MCF 10A (cell line): Measurements from ENCODE around the gene ALDH1A2. TPM values are rescaled to one million over a fixed set of nuclear protein-coding genes. Genes with fewer than 3 reads are reported as not detected.

Experiments
- BruUV-seq: library from RNA; stranded (reverse); fragments of 400-500 nt; replicated peaks from 2 replicates; lab custom pipeline; 2021; lab: Mats Ljungman, UMichigan
- CTCF ChIA-PET: fragments of 300-600 bp; sonication (Branson Sonifier 250); formaldehyde crosslinking; extraction: SDS; loops from one replicate; lab custom pipeline; 2021; ENCODE audit warnings: antibody characterized with exemption, inconsistent platforms; lab: Yijun Ruan, JAX
- POLR2A ChIA-PET: fragments of 300-600, 350-650 bp; sonication (Branson Sonifier 250); formaldehyde crosslinking; extraction: SDS; loops from one replicate; lab custom pipeline; 2020; ENCODE audit warnings: antibody characterized with exemption, inconsistent platforms; lab: Yijun Ruan, JAX
- DNase-seq: peaks from one replicate; pipeline ENCODE4 v3.0.0-alpha.2; 2018; ENCODE audit not compliant: unreplicated experiment
- H3K27ac Mint-ChIP-seq: one replicate; pipeline ENCODE4 v1.8.0; 2022; ENCODE audit warnings: mild to moderate bottlenecking, low read depth, mixed read lengths; ENCODE audit not compliant: unreplicated experiment
- H3K27me3 Mint-ChIP-seq: one replicate; pipeline ENCODE4 v1.8.0; 2022; ENCODE audit warnings: mixed read lengths; ENCODE audit not compliant: insufficient read depth, unreplicated experiment
- H3K36me3 Mint-ChIP-seq: one replicate; pipeline ENCODE4 v1.8.0; 2022; ENCODE audit warnings: mild to moderate bottlenecking, moderate library complexity, mixed read lengths; ENCODE audit not compliant: insufficient read depth, unreplicated experiment
- H3K4me1 Mint-ChIP-seq: one replicate; pipeline ENCODE4 v1.8.0; 2022; ENCODE audit warnings: mixed read lengths; ENCODE audit not compliant: insufficient read depth, unreplicated experiment
- H3K4me3 Mint-ChIP-seq: one replicate; pipeline ENCODE4 v1.8.0; 2022; ENCODE audit warnings: mild to moderate bottlenecking, moderate library complexity, mixed read lengths; ENCODE audit not compliant: unreplicated experiment
- H3K9me3 Mint-ChIP-seq: one replicate; pipeline ENCODE4 v1.8.0; 2022; ENCODE audit warnings: mixed read lengths; ENCODE audit not compliant: unreplicated experiment
- CTCF ChIP-seq: fragments of 200-600 bp; IDR thresholded peaks from one replicate; pipeline ENCODE4 v1.8.0; 2022; ENCODE audit warnings: antibody characterized with exemption, mild to moderate bottlenecking; ENCODE audit not compliant: unreplicated experiment
- intact Hi-C: fragments of 100-400 bp; cut with micrococcal nuclease; formaldehyde crosslinking; loops from 2 replicates; pipeline ENCODE4 v1.14.1; 2022
- total RNA-seq: library from RNA; stranded (reverse); gene quantifications from 2 replicates; pipeline ENCODE4 v1.2.3, GENCODE V29; 2022

Gene ALDH1A2
- total RNA-seq, 1 experiment from 2014 or later, result 1.2 TPM

DNA sequence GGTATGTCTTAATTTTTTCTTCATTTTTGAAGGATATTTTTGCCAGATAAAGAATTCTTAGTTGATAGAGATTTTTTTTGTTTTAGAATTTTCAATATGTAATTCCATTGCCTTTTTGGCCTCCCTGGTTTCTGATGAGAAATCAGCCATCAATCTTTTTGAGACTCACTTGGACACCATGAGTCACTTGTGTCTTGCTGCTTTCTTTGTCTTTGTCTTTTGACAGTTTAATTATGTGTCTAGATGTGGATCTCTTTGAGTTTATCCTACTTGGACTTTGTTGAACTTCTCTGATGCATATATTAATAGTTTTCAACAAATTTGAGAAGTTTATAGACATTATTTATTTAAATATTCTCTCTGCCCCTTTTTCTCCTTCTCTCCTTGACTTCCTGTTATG is 38.0 kb upstream of the ALDH1A2 start:
- intact Hi-C loops, result no loop called here
- Mint-ChIP-seq H3K27ac (no peak overlapping the region), H3K36me3 (no peaks in the 10 kb centered on the region), H3K4me3 (no peak overlapping the region), H3K9me3 (no peaks in the 10 kb centered on the region), H3K4me1 (no peaks in the 10 kb centered on the region), H3K27me3 (peaks cover 11% of the 10 kb centered on the region)
- DNase-seq, result no peak
- TF ChIP-seq CTCF, result no peak
- no TSS peak for BruUV-seq
- CTCF ChIA-PET, result no interaction called here
- POLR2A ChIA-PET, result no interaction called here

DNA sequence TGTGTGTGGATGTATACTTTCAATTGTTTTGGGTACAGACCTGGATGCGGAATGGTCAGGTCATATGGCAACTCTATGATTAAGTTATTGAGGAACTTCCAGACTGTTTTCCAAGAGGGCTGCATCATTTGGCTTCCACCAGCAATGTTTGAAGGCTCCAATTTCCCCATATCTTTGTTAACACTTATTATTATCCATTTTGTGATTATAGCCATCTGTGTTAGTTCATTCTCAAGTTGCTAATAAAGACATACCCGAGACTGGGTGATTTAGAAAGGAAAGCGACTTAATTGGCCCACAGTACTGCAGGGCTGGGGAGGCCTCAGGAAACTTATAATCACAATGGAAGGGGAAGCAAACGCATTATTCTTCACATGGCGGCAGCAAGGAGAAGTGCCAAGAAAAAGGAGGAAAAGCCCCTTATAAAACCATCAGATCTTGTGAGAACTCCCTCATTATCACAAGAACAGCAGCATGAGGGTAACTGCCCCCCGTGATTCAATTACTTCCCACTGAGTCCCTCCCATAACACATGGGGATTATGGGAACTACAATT is 31.1 kb upstream of the ALDH1A2 start:
- Mint-ChIP-seq H3K36me3 (no peaks in the 10 kb centered on the region), H3K4me3 (no peak overlapping the region), H3K4me1 (no peaks in the 10 kb centered on the region), H3K27ac (no peak overlapping the region), H3K9me3 (no peaks in the 10 kb centered on the region), H3K27me3 (peaks cover 11% of the 10 kb centered on the region)
- ChIA-PET CTCF (no interaction called here), POLR2A (interaction anchor here (0.8 kb wide), 1 partner anchor 1014 kb away, joined by 3 read pairs; no protein-coding TSS in a partner anchor)
- DNase-seq, result no peak
- no peak for TF ChIP-seq CTCF
- no TSS peak for BruUV-seq
- intact Hi-C loops, result no loop called here

DNA sequence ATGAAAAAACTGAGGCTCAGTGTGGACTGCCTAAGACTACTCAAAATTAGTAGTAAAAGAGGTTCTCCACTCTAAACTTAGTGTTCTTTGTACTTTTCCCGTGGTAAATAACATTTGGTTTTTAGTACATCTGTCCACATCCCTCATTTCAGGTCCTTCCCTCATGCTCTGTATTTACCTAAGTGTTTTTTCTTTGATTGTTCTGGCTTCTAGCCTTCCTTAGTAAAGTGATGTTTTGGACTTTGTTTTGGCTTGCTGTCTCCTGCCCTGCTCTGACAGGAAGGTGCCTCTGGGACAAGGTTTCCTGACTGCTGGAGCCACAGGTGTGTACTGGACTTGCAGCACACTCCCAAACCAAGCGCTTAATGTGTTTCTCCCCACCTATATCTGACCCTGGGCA is 29.9 kb upstream of the ALDH1A2 start:
- H3K4me1 Mint-ChIP-seq, result no peaks in the 10 kb centered on the region
- H3K27me3 Mint-ChIP-seq, result peaks cover 11% of the 10 kb centered on the region
- H3K36me3 Mint-ChIP-seq, result no peaks in the 10 kb centered on the region
- H3K4me3 Mint-ChIP-seq, result no peak overlapping the region
- no peaks in the 10 kb centered on the region for H3K9me3 Mint-ChIP-seq
- POLR2A ChIA-PET, result no interaction called here
- TF ChIP-seq CTCF, result no peak
- no peak for DNase-seq
- CTCF ChIA-PET, result no interaction called here
- no TSS peak for BruUV-seq
- intact Hi-C loops, result no loop called here
- H3K27ac Mint-ChIP-seq, result no peak overlapping the region

DNA sequence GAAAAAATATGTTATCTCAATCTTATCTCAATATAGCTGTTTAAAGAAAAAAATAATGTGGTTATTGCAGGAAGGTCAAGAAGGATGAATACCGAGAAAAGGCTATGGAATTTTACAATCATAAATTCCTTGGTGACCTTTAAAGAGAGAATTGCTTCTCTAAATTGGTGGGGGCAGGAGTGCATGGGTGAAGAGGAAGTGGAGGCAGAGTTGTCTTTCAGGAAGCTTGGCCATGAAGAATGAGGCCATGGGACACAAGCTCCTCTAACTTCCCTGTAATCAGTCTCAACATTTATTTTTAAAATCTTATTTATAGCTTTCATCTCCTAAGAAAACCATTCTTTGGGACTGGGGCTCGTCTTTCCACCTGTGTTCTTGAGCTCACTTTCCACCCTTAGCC is 22.4 kb upstream of the ALDH1A2 start:
- H3K4me1 Mint-ChIP-seq, result no peaks in the 10 kb centered on the region
- no TSS peak for BruUV-seq
- peaks cover 8% of the 10 kb centered on the region for H3K9me3 Mint-ChIP-seq
- DNase-seq, result no peak
- CTCF ChIA-PET, result interaction anchor here (0.6 to 1.9 kb wide), 9 partner anchors 9 to 431 kb away, joined by 3 to 5 read pairs (median 3); no protein-coding TSS in a partner anchor
- intact Hi-C loops, result no loop called here
- H3K4me3 Mint-ChIP-seq, result no peak overlapping the region
- H3K36me3 Mint-ChIP-seq, result no peaks in the 10 kb centered on the region
- H3K27ac Mint-ChIP-seq, result no peak overlapping the region
- H3K27me3 Mint-ChIP-seq, result peaks cover 11% of the 10 kb centered on the region
- POLR2A ChIA-PET, result no interaction called here
- TF ChIP-seq CTCF, result no peak
